ENCODE measurements around the gene HPCAL4.

DNA sequence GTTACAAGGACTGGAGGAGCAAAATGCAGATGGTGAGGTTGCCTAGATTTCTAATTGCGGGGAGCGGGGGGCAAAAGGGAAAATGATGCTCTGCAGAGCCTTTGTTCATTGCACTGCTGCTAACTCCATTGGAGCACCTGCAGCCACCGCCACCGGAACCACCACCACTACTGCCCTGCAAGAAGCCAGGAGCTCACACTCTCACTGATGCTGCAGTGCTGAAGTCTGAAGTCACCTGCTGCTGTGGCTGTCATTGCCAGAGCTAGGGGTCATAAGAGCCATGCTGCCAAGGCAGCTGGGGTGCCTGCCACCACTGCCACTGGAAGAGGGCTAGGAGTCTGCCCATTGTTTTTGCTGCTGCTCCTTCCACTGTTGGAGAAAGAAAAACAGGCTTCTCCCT lies 7.3 kb upstream of the HPCAL4 start:
- TF ChIP-seq EZH2phosphoT487 (IDR thresholded peaks at IDR 0.05; ENCODE audit: low read depth) = no peak
- TF ChIP-seq, protein P1, sequence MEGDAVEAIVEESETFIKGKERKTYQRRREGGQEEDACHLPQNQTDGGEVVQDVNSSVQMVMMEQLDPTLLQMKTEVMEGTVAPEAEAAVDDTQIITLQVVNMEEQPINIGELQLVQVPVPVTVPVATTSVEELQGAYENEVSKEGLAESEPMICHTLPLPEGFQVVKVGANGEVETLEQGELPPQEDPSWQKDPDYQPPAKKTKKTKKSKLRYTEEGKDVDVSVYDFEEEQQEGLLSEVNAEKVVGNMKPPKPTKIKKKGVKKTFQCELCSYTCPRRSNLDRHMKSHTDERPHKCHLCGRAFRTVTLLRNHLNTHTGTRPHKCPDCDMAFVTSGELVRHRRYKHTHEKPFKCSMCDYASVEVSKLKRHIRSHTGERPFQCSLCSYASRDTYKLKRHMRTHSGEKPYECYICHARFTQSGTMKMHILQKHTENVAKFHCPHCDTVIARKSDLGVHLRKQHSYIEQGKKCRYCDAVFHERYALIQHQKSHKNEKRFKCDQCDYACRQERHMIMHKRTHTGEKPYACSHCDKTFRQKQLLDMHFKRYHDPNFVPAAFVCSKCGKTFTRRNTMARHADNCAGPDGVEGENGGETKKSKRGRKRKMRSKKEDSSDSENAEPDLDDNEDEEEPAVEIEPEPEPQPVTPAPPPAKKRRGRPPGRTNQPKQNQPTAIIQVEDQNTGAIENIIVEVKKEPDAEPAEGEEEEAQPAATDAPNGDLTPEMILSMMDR (IDR thresholded peaks at IDR 0.05; ENCODE audit: low read depth, low read length) = no peak

Data from OCI-LY3 (cell line).